MM.1S (cell line): Measurements from ENCODE around the gene SCAF11.

Source experiments
- DNase-seq: peaks from one replicate; pipeline ENCODE4 v3.0.0-alpha.2; 2015
- H2AFZ ChIP-seq: fragments of 300-600 bp; sonication (generic); 2 replicates; pipeline ENCODE4 v1.6.0; 2016; ENCODE audit warnings: antibody characterized with exemption, low read length
- H3F3A ChIP-seq: fragments of 300-600 bp; sonication (generic); 2 replicates; pipeline ENCODE4 v1.6.1; 2016; ENCODE audit warnings: mild to moderate bottlenecking, antibody characterized with exemption, low read length, moderate library complexity, mixed read lengths; ENCODE audit not compliant: insufficient read depth
- H3K27ac ChIP-seq: fragments of 300-600 bp; sonication (generic); 2 replicates; pipeline ENCODE4 v1.5.1; 2016; ENCODE audit warnings: mild to moderate bottlenecking, low read length
- H3K27me3 ChIP-seq: fragments of 300-600 bp; sonication (generic); replicated peaks from 2 replicates; pipeline ENCODE4 v1.6.0; 2016; ENCODE audit warnings: low read length; ENCODE audit not compliant: insufficient read depth
- H3K36me3 ChIP-seq: fragments of 300-600 bp; sonication (generic); replicated peaks from 2 replicates; pipeline ENCODE4 v1.6.1; 2016; ENCODE audit warnings: mild to moderate bottlenecking, low read length, mixed read lengths; ENCODE audit not compliant: insufficient read depth
- H3K4me1 ChIP-seq: fragments of 300-600 bp; sonication (generic); 2 replicates; pipeline ENCODE4 v1.6.1; 2016; ENCODE audit warnings: low read length, mixed read lengths
- H3K4me2 ChIP-seq: fragments of 300-600 bp; sonication (generic); 2 replicates; pipeline ENCODE4 v1.6.0; 2016; ENCODE audit warnings: low read depth, low read length
- H3K4me3 ChIP-seq: fragments of 300-600 bp; sonication (generic); 2 replicates; pipeline ENCODE4 v1.5.1; 2016; ENCODE audit warnings: low read length, mixed read lengths
- H3K79me2 ChIP-seq: fragments of 300-600 bp; sonication (generic); 2 replicates; pipeline ENCODE4 v1.6.1; 2016; ENCODE audit warnings: mixed run types, low read length, mixed read lengths
- H3K9ac ChIP-seq: fragments of 300-600 bp; sonication (generic); 2 replicates; pipeline ENCODE4 v1.6.1; 2016; ENCODE audit warnings: low read length, mixed read lengths
- H3K9me2 ChIP-seq: fragments of 300-600 bp; sonication (generic); replicated peaks from 2 replicates; pipeline ENCODE4 v1.6.1; 2016; ENCODE audit warnings: mild to moderate bottlenecking, low read length, mixed read lengths; ENCODE audit not compliant: insufficient read depth
- H3K9me3 ChIP-seq: fragments of 300-600 bp; sonication (generic); replicated peaks from 2 replicates; pipeline ENCODE4 v1.6.1; 2016; ENCODE audit warnings: mild to moderate bottlenecking, low read length, mixed read lengths; ENCODE audit not compliant: insufficient read depth
- H4K20me1 ChIP-seq: fragments of 300-600 bp; sonication (generic); 2 replicates; pipeline ENCODE4 v1.6.1; 2016; ENCODE audit warnings: mild to moderate bottlenecking, low read length, moderate library complexity, mixed read lengths; ENCODE audit not compliant: insufficient read depth
- EZH2 ChIP-seq: fragments of 300-600 bp; sonication (generic); optimal IDR thresholded peaks from 2 replicates; pipeline ENCODE3; 2017; ENCODE audit warnings: low read depth, mild to moderate bottlenecking, antibody characterized with exemption, low read length, mixed read lengths
- EZH2phosphoT487 ChIP-seq: fragments of 300-600 bp; sonication (generic); IDR thresholded peaks from 2 replicates; pipeline ENCODE4 v1.6.1; 2018; ENCODE audit warnings: antibody characterized with exemption, low read length
- TF ChIP-seq, protein P1 (sequence below): fragments of 300-600 bp; sonication (generic); IDR thresholded peaks from 2 replicates; pipeline ENCODE4 v1.5.1; 2016; ENCODE audit warnings: antibody characterized with exemption, low read length, mixed read lengths

SCAF11 gene

DNA sequence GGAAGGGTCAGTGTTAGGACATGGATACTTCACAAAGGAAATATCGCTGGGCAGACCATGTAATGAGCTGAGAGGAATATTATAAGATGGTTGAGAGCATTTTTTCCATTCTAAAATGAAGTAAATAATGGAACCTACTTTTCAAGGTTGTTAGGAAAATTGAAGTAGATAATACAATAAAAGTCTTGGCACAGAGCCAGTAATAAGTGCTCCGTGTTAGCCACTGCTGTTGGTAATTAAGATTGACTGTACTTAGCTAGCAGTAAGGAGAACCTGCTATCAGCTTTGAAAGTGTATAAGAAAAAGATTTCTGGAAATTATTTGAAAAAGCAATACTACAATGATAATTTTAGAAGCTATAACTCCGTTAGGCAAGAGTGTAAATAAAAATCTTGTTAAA, 77.6 kb downstream of the SCAF11 start:
- Histone ChIP-seq H3K4me2 (no peak overlapping the region), H3K9me2 (no peaks in the 10 kb centered on the region), H3K9me3 (no peaks in the 10 kb centered on the region), H3K36me3 (no peaks in the 10 kb centered on the region), H3K4me3 (no peak overlapping the region), H4K20me1 (no peaks in the 10 kb centered on the region), H3K27ac (no peak overlapping the region), H3K27me3 (no peaks in the 10 kb centered on the region), H3K79me2 (no peaks in the 10 kb centered on the region), H3F3A (peaks cover 6% of the 10 kb centered on the region; the same call in 1 of the 2 replicates), H3K9ac (no peak overlapping the region), H2AFZ (no peak overlapping the region), H3K4me1 (peaks cover 9% of the 10 kb centered on the region; the same call in 1 of the 2 replicates)
- DNase-seq: no peak
- TF ChIP-seq, protein P1, sequence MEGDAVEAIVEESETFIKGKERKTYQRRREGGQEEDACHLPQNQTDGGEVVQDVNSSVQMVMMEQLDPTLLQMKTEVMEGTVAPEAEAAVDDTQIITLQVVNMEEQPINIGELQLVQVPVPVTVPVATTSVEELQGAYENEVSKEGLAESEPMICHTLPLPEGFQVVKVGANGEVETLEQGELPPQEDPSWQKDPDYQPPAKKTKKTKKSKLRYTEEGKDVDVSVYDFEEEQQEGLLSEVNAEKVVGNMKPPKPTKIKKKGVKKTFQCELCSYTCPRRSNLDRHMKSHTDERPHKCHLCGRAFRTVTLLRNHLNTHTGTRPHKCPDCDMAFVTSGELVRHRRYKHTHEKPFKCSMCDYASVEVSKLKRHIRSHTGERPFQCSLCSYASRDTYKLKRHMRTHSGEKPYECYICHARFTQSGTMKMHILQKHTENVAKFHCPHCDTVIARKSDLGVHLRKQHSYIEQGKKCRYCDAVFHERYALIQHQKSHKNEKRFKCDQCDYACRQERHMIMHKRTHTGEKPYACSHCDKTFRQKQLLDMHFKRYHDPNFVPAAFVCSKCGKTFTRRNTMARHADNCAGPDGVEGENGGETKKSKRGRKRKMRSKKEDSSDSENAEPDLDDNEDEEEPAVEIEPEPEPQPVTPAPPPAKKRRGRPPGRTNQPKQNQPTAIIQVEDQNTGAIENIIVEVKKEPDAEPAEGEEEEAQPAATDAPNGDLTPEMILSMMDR: no peak
- TF ChIP-seq EZH2 (no peak), EZH2phosphoT487 (no peak)

DNA sequence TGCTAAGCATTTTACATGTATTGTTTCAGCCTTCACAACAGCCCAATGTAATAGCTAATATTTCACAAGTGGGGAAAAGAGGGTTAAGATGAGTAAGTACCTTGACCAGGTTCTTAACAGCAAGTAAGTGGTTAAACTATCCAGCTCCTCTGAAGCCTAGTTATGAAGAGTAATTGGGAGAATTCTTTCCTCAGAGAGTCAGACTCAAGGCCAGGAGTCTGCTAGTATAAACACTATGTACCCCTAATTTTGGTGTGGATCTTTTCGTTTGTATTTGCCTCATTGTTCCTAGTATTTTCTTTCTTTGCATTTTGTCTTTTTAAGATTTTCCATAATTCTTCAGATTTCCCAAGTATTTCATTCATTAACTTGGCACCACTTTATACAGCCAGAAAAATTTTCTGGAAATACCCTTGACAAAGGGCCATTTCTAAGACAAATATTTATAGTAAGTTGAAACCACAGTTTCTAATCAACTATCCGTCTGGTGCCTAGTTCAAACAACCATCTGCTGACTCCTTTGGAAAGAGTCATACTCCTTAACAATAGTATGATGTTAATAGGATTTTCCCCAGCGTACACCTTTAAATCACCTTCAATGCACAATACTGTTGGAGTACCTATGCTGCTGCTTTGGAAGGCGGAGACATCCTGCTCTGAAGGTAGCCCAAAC, 81.2 kb downstream of the SCAF11 start:
- no peaks in the 10 kb centered on the region for H3K79me2 ChIP-seq
- H4K20me1 ChIP-seq: no peaks in the 10 kb centered on the region
- no peak overlapping the region for H2AFZ ChIP-seq
- H3K9ac ChIP-seq: no peak overlapping the region
- H3K9me3 ChIP-seq: no peaks in the 10 kb centered on the region
- peaks cover 6% of the 10 kb centered on the region; the same call in 1 of the 2 replicates for H3F3A ChIP-seq
- peaks cover 9% of the 10 kb centered on the region; the same call in 1 of the 2 replicates for H3K4me1 ChIP-seq
- no peak overlapping the region for H3K4me3 ChIP-seq
- no peak for DNase-seq
- H3K27me3 ChIP-seq: no peaks in the 10 kb centered on the region
- H3K27ac ChIP-seq: no peak overlapping the region
- no peaks in the 10 kb centered on the region for H3K9me2 ChIP-seq
- H3K4me2 ChIP-seq: no peak overlapping the region
- no peaks in the 10 kb centered on the region; the same call in 1 of the 2 replicates for H3K36me3 ChIP-seq
- TF ChIP-seq, protein P1: no peak
- TF ChIP-seq EZH2phosphoT487: no peak
- TF ChIP-seq EZH2: no peak

DNA sequence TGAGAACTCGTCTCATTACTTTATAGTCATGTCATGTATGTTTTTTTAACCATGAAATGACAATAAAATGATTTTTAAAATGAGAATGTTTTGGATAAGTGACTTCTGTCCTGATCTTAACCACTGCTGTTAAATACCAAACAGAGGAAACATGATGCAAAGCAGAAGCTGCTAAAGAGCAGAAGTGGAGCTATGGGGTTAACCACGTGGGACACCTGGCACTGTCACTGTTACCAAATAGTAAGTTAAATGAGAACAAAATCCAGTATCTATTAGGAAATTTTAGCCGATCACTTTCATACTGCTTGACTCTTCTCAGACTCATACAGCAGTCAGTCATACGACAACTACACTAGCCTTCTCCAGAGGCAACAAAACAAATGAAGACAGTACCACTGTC, 82.4 kb downstream of the SCAF11 start:
- Histone ChIP-seq H3K9me3 (no peaks in the 10 kb centered on the region), H2AFZ (no peak overlapping the region), H3K27me3 (no peaks in the 10 kb centered on the region), H3K9ac (no peak overlapping the region), H4K20me1 (no peaks in the 10 kb centered on the region), H3K4me2 (no peak overlapping the region), H3K9me2 (no peaks in the 10 kb centered on the region), H3F3A (peaks cover 6% of the 10 kb centered on the region; the same call in 1 of the 2 replicates), H3K79me2 (no peaks in the 10 kb centered on the region), H3K4me3 (no peak overlapping the region), H3K4me1 (peaks cover 9% of the 10 kb centered on the region; the same call in 1 of the 2 replicates), H3K36me3 (no peaks in the 10 kb centered on the region; the same call in 1 of the 2 replicates), H3K27ac (no peak overlapping the region)
- DNase-seq: no peak
- TF ChIP-seq, protein P1: no peak
